Measurements from ENCODE around the gene ALAS1.
A peak's percentile ranks its signal among the peaks of the same experiment; 100 is the strongest.

The ALAS1 gene

GRCh38 chr3:52234516-52235447 lies 36.8 kb downstream of the ALAS1 start:
- Histone ChIP-seq H3K4me1 (ENCODE audit: control insufficient read depth, insufficient read depth, low read length) (peaks cover 15% of the 10 kb centered on the region), H3K9ac (ENCODE audit: low read depth, low read length) (no peak overlapping the region), H3K36me3 (ENCODE audit: control insufficient read depth, insufficient read depth, low read length) (peaks cover 13% of the 10 kb centered on the region), H3K4me3 (ENCODE audit: low read depth, low read length) (no peak overlapping the region), H3K27me3 (ENCODE audit: control insufficient read depth, insufficient read depth, low read length) (no peaks in the 10 kb centered on the region), H3K9me3 (ENCODE audit: control insufficient read depth, insufficient read depth, low read length) (no peaks in the 10 kb centered on the region)

DNA sequence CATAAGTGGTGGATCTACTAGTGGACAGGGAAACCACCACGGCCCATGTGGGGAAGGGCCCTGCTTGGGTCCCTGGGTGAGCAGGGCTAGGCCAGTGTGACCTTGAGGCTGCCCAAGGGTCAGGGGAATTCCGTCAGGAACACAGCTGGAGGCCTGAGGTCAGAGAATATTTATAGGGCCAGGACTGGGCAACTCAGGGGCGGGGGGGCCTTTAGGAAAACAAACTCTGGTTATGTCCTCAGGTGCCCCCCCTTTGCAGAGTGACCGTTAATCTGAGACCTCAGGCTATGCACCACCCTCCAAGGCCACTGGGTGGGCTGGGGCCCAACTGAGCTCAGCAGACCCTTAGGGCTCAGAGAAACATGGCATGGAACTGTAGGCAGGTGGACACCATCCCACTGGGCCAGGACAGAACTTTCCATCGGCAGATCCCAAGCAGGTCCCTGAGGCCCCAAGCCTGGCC lies 38.5 kb downstream of the ALAS1 start:
- no peak overlapping the region for H3K4me3 ChIP-seq (ENCODE audit: low read depth, low read length)
- peaks cover 23% of the 10 kb centered on the region for H3K4me1 ChIP-seq (ENCODE audit: control insufficient read depth, insufficient read depth, low read length)
- no peak overlapping the region for H3K9ac ChIP-seq (ENCODE audit: low read depth, low read length)
- no peaks in the 10 kb centered on the region for H3K9me3 ChIP-seq (ENCODE audit: control insufficient read depth, insufficient read depth, low read length)
- no peaks in the 10 kb centered on the region for H3K27me3 ChIP-seq (ENCODE audit: control insufficient read depth, insufficient read depth, low read length)
- no peaks in the 10 kb centered on the region for H3K36me3 ChIP-seq (ENCODE audit: control insufficient read depth, insufficient read depth, low read length)

DNA sequence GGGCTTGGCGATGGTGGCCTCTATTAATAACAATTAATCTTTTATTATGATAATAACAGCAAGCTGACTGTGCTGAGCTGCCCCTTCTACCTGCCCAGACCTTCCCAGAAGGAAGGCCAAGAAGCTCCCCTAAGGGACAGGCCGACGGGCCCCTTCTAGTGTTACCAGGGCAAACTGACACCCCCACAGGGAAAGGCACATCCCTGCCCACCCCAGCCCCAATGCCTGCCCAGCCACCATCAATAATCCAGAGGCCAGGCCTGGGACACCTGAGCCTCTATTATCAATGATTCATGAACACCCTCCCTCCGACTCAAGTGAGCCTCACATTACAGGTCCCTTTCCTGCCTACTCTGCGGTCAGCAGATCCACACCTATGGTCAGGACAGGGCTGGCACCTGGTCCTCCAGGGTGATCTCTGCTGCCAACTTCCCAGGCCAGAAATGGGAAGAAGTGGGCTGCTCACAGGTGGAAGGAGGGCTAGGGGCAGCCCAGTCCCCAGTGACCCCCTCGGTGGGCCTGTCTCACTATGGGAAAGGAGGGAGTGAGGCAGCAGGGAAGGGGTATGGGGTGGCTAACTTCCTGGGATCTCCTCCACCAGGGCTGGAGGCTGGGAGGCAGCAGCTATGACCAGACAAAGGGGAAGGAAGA lies 39.2 kb downstream of the ALAS1 start:
- Histone ChIP-seq H3K4me3 (ENCODE audit: low read depth, low read length) (peak overlapping the region; percentile 100), H3K4me1 (ENCODE audit: control insufficient read depth, insufficient read depth, low read length) (peaks cover 23% of the 10 kb centered on the region), H3K9me3 (ENCODE audit: control insufficient read depth, insufficient read depth, low read length) (no peaks in the 10 kb centered on the region), H3K36me3 (ENCODE audit: control insufficient read depth, insufficient read depth, low read length) (no peaks in the 10 kb centered on the region), H3K27me3 (ENCODE audit: control insufficient read depth, insufficient read depth, low read length) (no peaks in the 10 kb centered on the region), H3K9ac (ENCODE audit: low read depth, low read length) (peak overlapping the region; percentile 70)

GRCh38 chr3:52237657-52238172 lies 39.8 kb downstream of the ALAS1 start:
- peaks cover 23% of the 10 kb centered on the region for H3K4me1 ChIP-seq (ENCODE audit: control insufficient read depth, insufficient read depth, low read length)
- peak overlapping the region; percentile 100 for H3K4me3 ChIP-seq (ENCODE audit: low read depth, low read length)
- no peaks in the 10 kb centered on the region for H3K9me3 ChIP-seq (ENCODE audit: control insufficient read depth, insufficient read depth, low read length)
- H3K9ac ChIP-seq (ENCODE audit: low read depth, low read length): peak overlapping the region; percentile 70
- no peaks in the 10 kb centered on the region for H3K36me3 ChIP-seq (ENCODE audit: control insufficient read depth, insufficient read depth, low read length)
- H3K27me3 ChIP-seq (ENCODE audit: control insufficient read depth, insufficient read depth, low read length): no peaks in the 10 kb centered on the region

GRCh38 chr3:52238193-52238760 lies 40.3 kb downstream of the ALAS1 start:
- no peaks in the 10 kb centered on the region for H3K27me3 ChIP-seq (ENCODE audit: control insufficient read depth, insufficient read depth, low read length)
- peak overlapping the region; percentile 100 for H3K4me3 ChIP-seq (ENCODE audit: low read depth, low read length)
- peak overlapping the region; percentile 79 for H3K9ac ChIP-seq (ENCODE audit: low read depth, low read length)
- no peaks in the 10 kb centered on the region for H3K9me3 ChIP-seq (ENCODE audit: control insufficient read depth, insufficient read depth, low read length)
- H3K36me3 ChIP-seq (ENCODE audit: control insufficient read depth, insufficient read depth, low read length): no peaks in the 10 kb centered on the region
- peaks cover 23% of the 10 kb centered on the region for H3K4me1 ChIP-seq (ENCODE audit: control insufficient read depth, insufficient read depth, low read length)

GRCh38 chr3:52238761-52239701 lies 41.1 kb downstream of the ALAS1 start, which contains the start of gene TWF2:
Gene TWF2 (minus strand): TSS chr3:52239158. CDS start chr3:52239016, 142 bp downstream.
- Histone ChIP-seq H3K9me3 (ENCODE audit: control insufficient read depth, insufficient read depth, low read length) (no peaks in the 10 kb centered on the region), H3K4me3 (ENCODE audit: low read depth, low read length) (peak within 1 kb of the TSS; percentile 100), H3K36me3 (ENCODE audit: control insufficient read depth, insufficient read depth, low read length) (no peaks in the 10 kb centered on the region), H3K9ac (ENCODE audit: low read depth, low read length) (peak within 1 kb of the TSS; percentile 79), H3K27me3 (ENCODE audit: control insufficient read depth, insufficient read depth, low read length) (peaks cover 4% of the 10 kb centered on the region), H3K4me1 (ENCODE audit: control insufficient read depth, insufficient read depth, low read length) (peaks cover 23% of the 10 kb centered on the region)

DNA sequence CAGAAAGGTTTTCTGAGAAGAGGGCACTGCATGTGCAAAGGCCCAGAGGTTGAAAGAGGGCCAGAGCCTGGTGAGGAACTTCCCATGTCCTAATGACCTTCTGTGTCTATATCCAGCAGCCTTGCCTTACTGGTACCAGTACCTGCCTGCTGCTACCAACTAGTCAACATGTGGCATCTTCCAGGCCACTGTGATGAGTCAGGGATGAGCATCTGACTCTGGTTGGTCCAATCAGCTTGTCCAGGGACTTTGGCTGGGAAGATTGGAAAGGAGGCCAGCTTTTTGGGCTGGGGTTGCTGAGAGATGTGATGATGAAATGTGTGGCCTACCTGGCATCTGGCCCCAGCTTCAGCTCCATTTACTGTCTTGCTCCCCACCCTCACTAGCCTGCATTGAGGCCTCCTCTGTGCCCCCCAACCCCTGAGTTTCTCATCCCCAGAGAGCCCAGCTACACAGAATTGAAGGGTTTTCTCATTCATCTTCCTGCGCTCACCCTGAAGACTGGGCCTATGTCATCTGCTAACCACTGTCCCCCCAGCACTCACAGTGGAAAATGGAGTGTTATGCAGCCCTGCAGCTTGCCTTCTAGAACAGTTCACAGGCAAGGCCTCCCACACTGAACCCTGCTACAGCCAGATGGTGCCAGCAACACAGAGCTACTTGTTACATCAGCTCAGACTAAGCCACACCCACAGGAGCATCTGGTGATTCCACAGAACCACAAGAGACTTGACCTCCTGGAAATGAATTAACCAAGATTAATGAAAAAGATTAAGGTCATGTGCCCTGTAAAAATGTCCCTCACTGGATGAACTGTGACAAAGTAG lies 42.3 kb downstream of the ALAS1 start:
- Histone ChIP-seq H3K9me3 (ENCODE audit: control insufficient read depth, insufficient read depth, low read length) (no peaks in the 10 kb centered on the region), H3K4me3 (ENCODE audit: low read depth, low read length) (peak overlapping the region; percentile 100), H3K4me1 (ENCODE audit: control insufficient read depth, insufficient read depth, low read length) (peaks cover 23% of the 10 kb centered on the region), H3K27me3 (ENCODE audit: control insufficient read depth, insufficient read depth, low read length) (peaks cover 17% of the 10 kb centered on the region), H3K9ac (ENCODE audit: low read depth, low read length) (no peak overlapping the region), H3K36me3 (ENCODE audit: control insufficient read depth, insufficient read depth, low read length) (no peaks in the 10 kb centered on the region)

DNA sequence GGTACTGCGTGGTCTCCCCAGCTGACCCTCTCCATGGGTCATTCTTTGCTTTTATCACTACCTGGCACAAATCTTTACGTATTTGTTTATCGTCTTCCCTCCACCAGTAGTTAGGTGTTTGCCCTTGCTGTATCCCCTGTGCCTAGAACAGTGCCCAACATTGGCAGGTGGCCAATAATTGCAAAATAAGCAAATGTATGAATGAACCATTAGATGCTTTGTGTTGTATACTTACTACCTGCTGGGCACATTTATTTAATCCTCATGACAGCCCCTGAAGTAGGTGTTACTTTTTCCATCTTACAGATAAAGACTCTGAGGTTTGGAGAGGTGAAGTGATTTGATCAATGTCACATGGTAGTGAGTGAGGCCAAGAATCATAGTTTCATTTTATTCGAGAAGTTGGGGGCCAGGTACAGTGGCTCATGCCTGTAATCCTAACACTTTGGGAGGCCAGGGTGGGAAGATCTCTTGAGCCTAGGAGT lies 43.0 kb downstream of the ALAS1 start:
- Histone ChIP-seq H3K27me3 (ENCODE audit: control insufficient read depth, insufficient read depth, low read length) (peaks cover 18% of the 10 kb centered on the region), H3K4me1 (ENCODE audit: control insufficient read depth, insufficient read depth, low read length) (peaks cover 23% of the 10 kb centered on the region), H3K9me3 (ENCODE audit: control insufficient read depth, insufficient read depth, low read length) (no peaks in the 10 kb centered on the region), H3K36me3 (ENCODE audit: control insufficient read depth, insufficient read depth, low read length) (no peaks in the 10 kb centered on the region), H3K4me3 (ENCODE audit: low read depth, low read length) (no peak overlapping the region), H3K9ac (ENCODE audit: low read depth, low read length) (no peak overlapping the region)

DNA sequence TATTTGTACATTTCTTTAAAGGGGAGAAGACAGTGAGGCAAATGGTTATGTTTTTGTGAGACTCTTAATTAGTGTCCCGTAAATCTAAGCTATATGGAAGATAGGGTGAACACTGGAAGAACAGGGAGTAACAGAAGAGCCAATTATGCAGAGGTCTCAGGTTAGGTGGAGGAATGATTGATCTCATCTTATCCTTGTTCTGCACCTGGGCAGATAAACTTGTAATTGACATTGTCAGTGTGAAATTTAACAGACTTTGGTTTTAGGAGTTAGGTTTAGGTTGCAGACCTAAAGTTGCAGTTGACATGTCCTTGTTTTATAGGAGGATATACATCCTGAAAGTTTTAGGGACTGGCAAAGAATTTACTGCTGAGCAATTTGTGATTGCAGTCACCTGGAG lies 44.1 kb downstream of the ALAS1 start:
- Histone ChIP-seq H3K4me3 (ENCODE audit: low read depth, low read length) (no peak overlapping the region), H3K27me3 (ENCODE audit: control insufficient read depth, insufficient read depth, low read length) (peaks cover 27% of the 10 kb centered on the region), H3K9me3 (ENCODE audit: control insufficient read depth, insufficient read depth, low read length) (no peaks in the 10 kb centered on the region), H3K9ac (ENCODE audit: low read depth, low read length) (no peak overlapping the region), H3K4me1 (ENCODE audit: control insufficient read depth, insufficient read depth, low read length) (peaks cover 24% of the 10 kb centered on the region), H3K36me3 (ENCODE audit: control insufficient read depth, insufficient read depth, low read length) (no peaks in the 10 kb centered on the region)

Data from iPS-15b (cell line).